K562 (cell line): ENCODE data around the gene SIDT2. TPM values are rescaled to one million over a fixed set of nuclear protein-coding genes. Genes with fewer than 3 reads are reported as not detected.

Experiments
- CHCHD3 ChIP-seq: fragments of 250-450 bp; sonication (Bioruptor Pico); IDR thresholded peaks from 2 replicates; pipeline ENCODE4 v2.1.2; 2022; ENCODE audit warnings: mild to moderate bottlenecking
- DACH1 ChIP-seq: fragments of 450-650 bp; IDR thresholded peaks from 2 replicates; pipeline ENCODE4 v1.6.1; 2018; ENCODE audit not compliant: partially characterized antibody
- HNRNPH1 ChIP-seq: fragments of 200-400 bp; formaldehyde crosslinking; optimal IDR thresholded peaks from 2 replicates; pipeline ENCODE3; 2017; ENCODE audit warnings: low read depth, mild to moderate bottlenecking, low read length, moderate library complexity
- HSF4 ChIP-seq: fragments of 250-450 bp; sonication (Bioruptor Pico); IDR thresholded peaks from 2 replicates; pipeline ENCODE4 v2.1.2; 2022; ENCODE audit warnings: mild to moderate bottlenecking, moderate library complexity, borderline replicate concordance
- NBN ChIP-seq: fragments of 450-650 bp; IDR thresholded peaks from 2 replicates; pipeline ENCODE4 v1.6.1; 2016; ENCODE audit warnings: low read depth, mild to moderate bottlenecking
- NCOA2 ChIP-seq, 2 experiments: fragments of 450-650 bp; IDR thresholded peaks; 2 replicates each; pipeline ENCODE4 v1.6.1; 2018; ENCODE audit warnings: mild to moderate bottlenecking in 2 of 2, moderate library complexity in 1 of 2; ENCODE audit not compliant: partially characterized antibody in 2 of 2
- NCOR1 ChIP-seq: fragments of 450-650 bp; IDR thresholded peaks from 2 replicates; pipeline ENCODE4 v1.6.1; 2016; ENCODE audit warnings: mild to moderate bottlenecking, moderate library complexity
- NR2C1 ChIP-seq, 2 experiments: fragments of 450-650 bp; IDR thresholded peaks; 2 replicates each; pipeline ENCODE4 v1.6.1; 2017; ENCODE audit warnings: mild to moderate bottlenecking in 2 of 2, antibody characterized with exemption in 1 of 2, inconsistent platforms in 1 of 2, missing compliant biosample characterization in 1 of 2, missing genetic modification characterization in 1 of 2
- POLR2B ChIP-seq: fragments of 450-650 bp; IDR thresholded peaks from 2 replicates; pipeline ENCODE4 v1.6.1; 2018; ENCODE audit warnings: low read depth; ENCODE audit not compliant: partially characterized antibody
- SMARCE1 ChIP-seq: fragments of 450-650 bp; IDR thresholded peaks from 2 replicates; pipeline ENCODE4 v1.7.1; 2016; ENCODE audit warnings: mild to moderate bottlenecking
- ZNF124 ChIP-seq: sonication (generic); formaldehyde crosslinking; IDR thresholded peaks from 2 replicates; pipeline ENCODE4 v1.8.1; 2022; ENCODE audit warnings: missing genetic modification reagents
- ZNF232 ChIP-seq: sonication (generic); formaldehyde crosslinking; IDR thresholded peaks from 2 replicates; pipeline ENCODE4 v1.8.0; 2022; ENCODE audit warnings: mild to moderate bottlenecking, missing genetic modification reagents
- polyA plus RNA-seq, 8 experiments: library from polyadenylated mRNA; depleted of rRNA in 4 of 8; stranded (reverse) in 5 of 8; unstranded in 3 of 8; fragments of >200 nt; fragmentation: Nextera tagmentation in 2 of 8; fragmentation: Illumina TruSeq in 1 of 8; extraction: Ambion mirVana in 2 of 8; extraction: Trizol in 1 of 8; gene quantifications; 2 replicates each; pipeline versions ENCODE4 v1.2.1 to v1.2.3, GENCODE V29; 2011 to 2014; ENCODE audit warnings: inconsistent platforms in 1 of 8, missing spikeins in 1 of 8
- total RNA-seq, 7 experiments: library from RNA; depleted of rRNA in 6 of 7; stranded (reverse); fragments of >200 nt in 6 of 7; fragmentation: Illumina TruSeq in 2 of 7; extraction: Trizol in 2 of 7; gene quantifications; 2 replicates each; pipeline versions ENCODE4 v1.2.1 to v1.2.3, GENCODE V29; 2011 to 2021; ENCODE audit warnings: low replicate concordance in 1 of 7
- TF ChIP-seq, protein P1 (sequence below): fragments of 150-350 bp; conservative IDR thresholded peaks from 2 replicates; pipeline ENCODE4 v1.6.1; 2014; ENCODE audit warnings: low read length
- TF ChIP-seq, protein P2 (sequence below): fragments of 450-650 bp; IDR thresholded peaks from 2 replicates; pipeline ENCODE4 v1.6.1; 2016; ENCODE audit warnings: mild to moderate bottlenecking, moderate library complexity

The SIDT2 gene
- total and polyA plus RNA-seq, 9 of the 15 experiments (the other 6 are each of a cell fraction or from before 2014, with no cell fraction given), result 2.4 to 20.2 (median 6.5) TPM

DNA sequence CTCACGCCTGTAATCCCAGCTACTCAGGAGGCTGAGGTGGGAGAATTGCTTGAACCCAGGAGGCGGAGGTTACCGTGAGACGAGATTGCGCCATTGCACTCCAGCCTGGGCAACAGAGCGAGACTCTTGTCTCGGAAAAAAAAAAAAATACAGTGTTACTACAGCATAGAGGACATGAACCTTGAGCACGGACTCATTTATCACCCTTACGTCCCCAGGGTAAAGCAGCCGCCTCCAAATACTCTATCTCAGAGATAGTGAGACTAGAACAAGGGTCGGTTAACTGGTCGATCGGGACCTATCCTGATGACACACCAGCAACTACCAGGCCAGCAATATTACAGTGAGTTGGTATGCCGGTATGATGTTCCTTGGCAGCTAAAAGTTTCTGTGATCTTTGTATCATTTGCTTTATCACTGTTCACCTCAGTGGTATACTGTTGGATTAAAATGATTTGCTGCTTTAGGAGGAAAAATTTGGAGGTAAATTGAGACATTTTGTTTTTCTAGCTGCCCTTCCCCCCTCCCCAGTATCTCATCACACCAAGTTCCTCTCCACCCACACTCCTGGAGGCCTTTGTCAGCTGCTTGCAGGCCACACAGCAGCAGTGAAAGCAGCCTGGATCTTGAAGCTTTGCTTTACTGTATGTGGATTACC, 7.0 kb upstream of the SIDT2 start (continued):
- TF ChIP-seq, protein P1, sequence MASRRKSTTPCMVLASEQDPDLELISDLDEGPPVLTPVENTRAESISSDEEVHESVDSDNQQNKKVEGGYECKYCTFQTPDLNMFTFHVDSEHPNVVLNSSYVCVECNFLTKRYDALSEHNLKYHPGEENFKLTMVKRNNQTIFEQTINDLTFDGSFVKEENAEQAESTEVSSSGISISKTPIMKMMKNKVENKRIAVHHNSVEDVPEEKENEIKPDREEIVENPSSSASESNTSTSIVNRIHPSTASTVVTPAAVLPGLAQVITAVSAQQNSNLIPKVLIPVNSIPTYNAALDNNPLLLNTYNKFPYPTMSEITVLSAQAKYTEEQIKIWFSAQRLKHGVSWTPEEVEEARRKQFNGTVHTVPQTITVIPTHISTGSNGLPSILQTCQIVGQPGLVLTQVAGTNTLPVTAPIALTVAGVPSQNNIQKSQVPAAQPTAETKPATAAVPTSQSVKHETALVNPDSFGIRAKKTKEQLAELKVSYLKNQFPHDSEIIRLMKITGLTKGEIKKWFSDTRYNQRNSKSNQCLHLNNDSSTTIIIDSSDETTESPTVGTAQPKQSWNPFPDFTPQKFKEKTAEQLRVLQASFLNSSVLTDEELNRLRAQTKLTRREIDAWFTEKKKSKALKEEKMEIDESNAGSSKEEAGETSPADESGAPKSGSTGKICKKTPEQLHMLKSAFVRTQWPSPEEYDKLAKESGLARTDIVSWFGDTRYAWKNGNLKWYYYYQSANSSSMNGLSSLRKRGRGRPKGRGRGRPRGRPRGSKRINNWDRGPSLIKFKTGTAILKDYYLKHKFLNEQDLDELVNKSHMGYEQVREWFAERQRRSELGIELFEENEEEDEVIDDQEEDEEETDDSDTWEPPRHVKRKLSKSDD, result no peak
- TF ChIP-seq HSF4 (CRISPR knock-in tag) (no peak), HNRNPH1 (no peak), SMARCE1 (peak; percentile 62; the same call in 1 of the 2 replicates), ZNF124 (CRISPR knock-in tag) (no peak), CHCHD3 (CRISPR knock-in tag) (no peak), NR2C1 (IDR thresholded peaks at IDR 0.05) (no peak), NR2C1 (tag; IDR thresholded peaks at IDR 0.05) (no peak), NCOR1 (peak; percentile 66), POLR2B (no peak), NCOA2 (IDR thresholded peaks at IDR 0.05; ENCODE audit: partially characterized antibody in 2 of 2) (no peak), ZNF232 (CRISPR knock-in tag) (no peak), DACH1 (peak; percentile 34), NBN (no peak)
- TF ChIP-seq, protein P2, sequence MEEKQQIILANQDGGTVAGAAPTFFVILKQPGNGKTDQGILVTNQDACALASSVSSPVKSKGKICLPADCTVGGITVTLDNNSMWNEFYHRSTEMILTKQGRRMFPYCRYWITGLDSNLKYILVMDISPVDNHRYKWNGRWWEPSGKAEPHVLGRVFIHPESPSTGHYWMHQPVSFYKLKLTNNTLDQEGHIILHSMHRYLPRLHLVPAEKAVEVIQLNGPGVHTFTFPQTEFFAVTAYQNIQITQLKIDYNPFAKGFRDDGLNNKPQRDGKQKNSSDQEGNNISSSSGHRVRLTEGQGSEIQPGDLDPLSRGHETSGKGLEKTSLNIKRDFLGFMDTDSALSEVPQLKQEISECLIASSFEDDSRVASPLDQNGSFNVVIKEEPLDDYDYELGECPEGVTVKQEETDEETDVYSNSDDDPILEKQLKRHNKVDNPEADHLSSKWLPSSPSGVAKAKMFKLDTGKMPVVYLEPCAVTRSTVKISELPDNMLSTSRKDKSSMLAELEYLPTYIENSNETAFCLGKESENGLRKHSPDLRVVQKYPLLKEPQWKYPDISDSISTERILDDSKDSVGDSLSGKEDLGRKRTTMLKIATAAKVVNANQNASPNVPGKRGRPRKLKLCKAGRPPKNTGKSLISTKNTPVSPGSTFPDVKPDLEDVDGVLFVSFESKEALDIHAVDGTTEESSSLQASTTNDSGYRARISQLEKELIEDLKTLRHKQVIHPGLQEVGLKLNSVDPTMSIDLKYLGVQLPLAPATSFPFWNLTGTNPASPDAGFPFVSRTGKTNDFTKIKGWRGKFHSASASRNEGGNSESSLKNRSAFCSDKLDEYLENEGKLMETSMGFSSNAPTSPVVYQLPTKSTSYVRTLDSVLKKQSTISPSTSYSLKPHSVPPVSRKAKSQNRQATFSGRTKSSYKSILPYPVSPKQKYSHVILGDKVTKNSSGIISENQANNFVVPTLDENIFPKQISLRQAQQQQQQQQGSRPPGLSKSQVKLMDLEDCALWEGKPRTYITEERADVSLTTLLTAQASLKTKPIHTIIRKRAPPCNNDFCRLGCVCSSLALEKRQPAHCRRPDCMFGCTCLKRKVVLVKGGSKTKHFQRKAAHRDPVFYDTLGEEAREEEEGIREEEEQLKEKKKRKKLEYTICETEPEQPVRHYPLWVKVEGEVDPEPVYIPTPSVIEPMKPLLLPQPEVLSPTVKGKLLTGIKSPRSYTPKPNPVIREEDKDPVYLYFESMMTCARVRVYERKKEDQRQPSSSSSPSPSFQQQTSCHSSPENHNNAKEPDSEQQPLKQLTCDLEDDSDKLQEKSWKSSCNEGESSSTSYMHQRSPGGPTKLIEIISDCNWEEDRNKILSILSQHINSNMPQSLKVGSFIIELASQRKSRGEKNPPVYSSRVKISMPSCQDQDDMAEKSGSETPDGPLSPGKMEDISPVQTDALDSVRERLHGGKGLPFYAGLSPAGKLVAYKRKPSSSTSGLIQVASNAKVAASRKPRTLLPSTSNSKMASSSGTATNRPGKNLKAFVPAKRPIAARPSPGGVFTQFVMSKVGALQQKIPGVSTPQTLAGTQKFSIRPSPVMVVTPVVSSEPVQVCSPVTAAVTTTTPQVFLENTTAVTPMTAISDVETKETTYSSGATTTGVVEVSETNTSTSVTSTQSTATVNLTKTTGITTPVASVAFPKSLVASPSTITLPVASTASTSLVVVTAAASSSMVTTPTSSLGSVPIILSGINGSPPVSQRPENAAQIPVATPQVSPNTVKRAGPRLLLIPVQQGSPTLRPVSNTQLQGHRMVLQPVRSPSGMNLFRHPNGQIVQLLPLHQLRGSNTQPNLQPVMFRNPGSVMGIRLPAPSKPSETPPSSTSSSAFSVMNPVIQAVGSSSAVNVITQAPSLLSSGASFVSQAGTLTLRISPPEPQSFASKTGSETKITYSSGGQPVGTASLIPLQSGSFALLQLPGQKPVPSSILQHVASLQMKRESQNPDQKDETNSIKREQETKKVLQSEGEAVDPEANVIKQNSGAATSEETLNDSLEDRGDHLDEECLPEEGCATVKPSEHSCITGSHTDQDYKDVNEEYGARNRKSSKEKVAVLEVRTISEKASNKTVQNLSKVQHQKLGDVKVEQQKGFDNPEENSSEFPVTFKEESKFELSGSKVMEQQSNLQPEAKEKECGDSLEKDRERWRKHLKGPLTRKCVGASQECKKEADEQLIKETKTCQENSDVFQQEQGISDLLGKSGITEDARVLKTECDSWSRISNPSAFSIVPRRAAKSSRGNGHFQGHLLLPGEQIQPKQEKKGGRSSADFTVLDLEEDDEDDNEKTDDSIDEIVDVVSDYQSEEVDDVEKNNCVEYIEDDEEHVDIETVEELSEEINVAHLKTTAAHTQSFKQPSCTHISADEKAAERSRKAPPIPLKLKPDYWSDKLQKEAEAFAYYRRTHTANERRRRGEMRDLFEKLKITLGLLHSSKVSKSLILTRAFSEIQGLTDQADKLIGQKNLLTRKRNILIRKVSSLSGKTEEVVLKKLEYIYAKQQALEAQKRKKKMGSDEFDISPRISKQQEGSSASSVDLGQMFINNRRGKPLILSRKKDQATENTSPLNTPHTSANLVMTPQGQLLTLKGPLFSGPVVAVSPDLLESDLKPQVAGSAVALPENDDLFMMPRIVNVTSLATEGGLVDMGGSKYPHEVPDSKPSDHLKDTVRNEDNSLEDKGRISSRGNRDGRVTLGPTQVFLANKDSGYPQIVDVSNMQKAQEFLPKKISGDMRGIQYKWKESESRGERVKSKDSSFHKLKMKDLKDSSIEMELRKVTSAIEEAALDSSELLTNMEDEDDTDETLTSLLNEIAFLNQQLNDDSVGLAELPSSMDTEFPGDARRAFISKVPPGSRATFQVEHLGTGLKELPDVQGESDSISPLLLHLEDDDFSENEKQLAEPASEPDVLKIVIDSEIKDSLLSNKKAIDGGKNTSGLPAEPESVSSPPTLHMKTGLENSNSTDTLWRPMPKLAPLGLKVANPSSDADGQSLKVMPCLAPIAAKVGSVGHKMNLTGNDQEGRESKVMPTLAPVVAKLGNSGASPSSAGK, result no peak
